NCI-H1092 treated with DMSO at 0.1 percent for 48 hours (cell line): ENCODE data around the gene MARCHF6.
"Not testable (repeated sequence)": the region's sequence is repeated elsewhere in the genome, so short reads cannot be mapped to it uniquely, and the experiment has no call there.

ENCODE experiments used
- DNase-seq: peaks from one replicate; lab custom pipeline; 2025; lab: John Stamatoyannopoulos, UW

The MARCHF6 gene

DNA sequence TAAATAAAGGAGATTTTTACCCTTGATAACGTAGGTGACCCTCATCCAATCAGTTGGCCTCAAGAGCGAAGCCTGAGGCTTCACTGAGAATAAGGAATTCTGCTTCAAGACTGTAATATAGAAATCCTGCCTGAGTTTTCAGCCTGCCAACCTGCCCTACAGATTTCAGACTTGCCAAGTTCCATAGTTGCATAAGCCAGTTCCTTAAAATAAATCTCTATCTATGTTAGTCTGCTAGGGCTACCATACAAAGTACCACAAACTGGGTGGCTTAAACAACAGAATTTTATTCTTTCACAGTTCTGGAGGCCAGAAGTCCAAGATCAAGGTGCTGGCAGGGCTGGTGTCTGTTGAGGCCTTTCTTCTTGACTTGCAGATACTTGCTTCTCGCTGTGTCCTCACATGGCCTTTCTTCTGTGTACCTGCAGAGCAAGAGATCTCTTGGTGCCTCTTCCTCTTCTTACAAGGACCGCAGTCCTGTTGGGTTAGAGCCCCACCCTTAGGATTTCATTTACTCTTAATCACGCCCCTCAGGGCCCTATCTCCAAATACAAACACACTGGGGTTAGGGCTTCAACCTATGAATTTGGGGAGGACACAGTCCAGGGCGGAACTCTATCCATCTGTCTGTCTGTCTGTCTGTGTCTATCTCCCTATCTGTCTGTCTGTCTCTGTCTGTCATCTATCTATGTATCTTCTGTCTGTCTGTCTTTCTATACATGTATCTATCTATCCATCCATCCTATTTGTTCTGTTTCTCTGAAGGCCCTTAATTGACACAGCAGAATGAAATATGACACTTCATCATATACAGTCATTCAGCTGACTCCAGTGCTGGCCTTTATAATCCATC, 28.8 kb upstream of the MARCHF6 start:
- no peak for DNase-seq

DNA sequence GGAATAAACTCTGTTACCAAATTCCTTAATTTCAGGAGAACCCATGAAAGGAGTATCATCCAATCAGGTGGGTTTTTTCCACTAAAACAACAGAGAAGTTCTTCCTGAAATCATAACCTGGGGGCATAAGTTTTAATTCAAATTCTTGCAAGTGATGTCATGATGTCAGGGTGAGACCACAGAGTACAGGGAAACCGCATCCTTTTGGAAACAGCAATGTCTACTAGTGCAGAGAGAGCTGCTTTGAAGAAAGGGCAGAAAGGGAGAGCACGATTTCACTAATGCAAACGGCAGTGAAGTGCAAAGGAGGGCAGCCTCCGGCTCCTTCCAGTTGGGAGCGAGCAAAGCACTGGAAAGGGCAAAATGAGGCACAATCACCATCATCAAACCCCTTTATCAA, 25.2 kb upstream of the MARCHF6 start:
- DNase-seq = no peak

DNA sequence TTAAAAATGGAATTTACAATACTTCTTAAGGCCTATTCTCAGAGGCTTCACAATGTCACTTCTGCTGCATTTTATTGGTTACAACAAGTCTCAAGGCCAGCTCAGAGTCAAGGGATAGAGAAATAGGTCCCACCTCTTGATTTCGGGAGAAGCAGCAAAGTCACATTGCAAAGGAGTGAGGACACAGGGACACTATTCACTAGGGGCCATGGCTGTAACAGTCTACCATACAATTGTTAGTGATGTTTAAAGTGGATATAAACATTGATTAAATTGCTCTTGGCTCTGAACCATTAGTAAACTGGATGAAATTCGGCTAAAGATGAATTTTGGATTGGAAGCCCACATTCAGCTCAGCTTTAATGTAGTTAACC, 24.1 kb upstream of the MARCHF6 start:
- DNase-seq = no peak

DNA sequence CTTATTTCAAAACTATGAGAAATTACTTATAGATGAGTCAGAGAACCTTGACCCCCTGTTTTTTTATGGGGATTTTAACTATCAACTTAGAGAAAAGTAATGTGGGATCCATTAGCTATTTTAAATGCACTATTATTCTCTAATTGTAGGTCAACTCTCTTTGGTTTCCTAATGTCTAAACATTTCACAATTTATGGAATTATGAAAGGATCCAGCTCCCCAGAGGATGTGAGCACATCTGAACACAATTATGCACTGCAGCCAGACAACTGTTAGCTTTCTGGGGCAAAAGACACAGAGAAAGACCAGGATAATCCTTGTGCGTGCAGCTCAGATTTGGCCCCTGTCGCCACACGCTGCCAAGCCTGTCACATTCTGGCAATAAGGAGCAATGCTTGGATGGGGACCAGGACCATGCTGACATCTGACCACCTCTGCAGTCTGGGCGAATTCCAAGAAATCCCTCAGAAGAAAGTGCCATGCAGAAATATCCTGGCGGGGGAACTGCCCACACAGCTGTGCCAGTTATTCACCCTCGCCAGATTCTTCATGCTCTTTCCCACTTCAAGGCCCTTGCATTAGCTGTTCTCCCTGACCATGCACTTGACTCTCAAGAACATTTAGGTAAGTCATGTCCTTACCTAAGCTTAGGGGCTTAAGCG, 23.5 kb upstream of the MARCHF6 start:
- peak; percentile 40 for DNase-seq

DNA sequence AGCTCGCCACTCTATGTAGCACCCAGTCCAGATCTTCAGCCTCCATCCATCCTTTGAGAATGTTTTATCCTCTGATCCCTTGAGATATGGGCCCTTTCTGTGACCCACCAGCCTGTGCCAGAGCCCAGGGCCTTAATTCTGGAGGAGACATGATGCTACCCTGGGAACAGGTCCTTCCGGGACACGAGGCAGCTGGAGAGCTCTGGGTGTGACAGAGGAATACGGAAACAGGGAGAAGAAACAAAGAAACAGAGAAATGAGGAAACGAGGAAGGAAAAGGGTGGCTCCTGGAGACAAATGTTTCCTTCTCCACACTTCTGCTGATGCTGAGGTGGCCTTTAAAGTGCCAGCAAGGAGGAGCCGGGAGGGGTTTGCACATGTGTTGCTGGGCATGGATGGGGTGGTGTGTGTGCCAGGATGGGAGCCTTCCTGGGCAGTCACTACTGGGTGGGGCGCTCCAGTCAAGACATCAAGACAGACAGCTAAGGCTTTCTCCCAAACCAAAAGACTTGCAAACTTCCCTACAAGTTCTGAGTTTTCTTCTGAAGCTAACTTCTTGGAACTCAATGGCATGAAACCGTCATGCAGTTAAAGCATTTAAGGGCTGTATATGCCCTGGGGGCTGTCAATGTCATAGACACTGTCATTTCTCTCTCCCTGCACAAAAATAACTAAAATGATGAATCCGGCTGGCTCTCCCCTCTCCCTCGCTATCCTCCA, 22.8 kb upstream of the MARCHF6 start:
- DNase-seq = no peak

DNA sequence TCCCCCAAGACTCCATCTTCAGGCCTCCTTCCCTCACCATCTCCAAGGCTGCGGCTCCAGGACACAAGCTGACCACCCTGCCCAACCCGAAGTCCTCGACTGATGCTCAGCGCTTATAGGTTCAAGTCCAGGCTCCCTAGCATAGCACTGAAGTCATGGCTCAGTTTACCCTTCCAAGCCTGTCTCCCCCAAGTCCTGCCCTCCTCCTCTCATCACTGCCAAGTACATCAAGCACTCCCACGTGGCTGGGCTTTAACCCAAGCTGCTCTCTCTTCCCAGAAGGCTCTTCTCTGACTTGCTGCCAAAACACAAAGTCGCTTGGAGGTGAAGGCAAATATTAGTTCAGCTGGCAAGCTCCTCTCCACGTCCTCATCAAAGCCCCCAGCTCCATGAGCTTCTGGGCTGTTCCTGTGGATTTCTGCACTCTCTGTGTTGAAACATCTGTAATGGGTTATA, 22.1 kb upstream of the MARCHF6 start:
- peak; percentile 98 for DNase-seq

DNA sequence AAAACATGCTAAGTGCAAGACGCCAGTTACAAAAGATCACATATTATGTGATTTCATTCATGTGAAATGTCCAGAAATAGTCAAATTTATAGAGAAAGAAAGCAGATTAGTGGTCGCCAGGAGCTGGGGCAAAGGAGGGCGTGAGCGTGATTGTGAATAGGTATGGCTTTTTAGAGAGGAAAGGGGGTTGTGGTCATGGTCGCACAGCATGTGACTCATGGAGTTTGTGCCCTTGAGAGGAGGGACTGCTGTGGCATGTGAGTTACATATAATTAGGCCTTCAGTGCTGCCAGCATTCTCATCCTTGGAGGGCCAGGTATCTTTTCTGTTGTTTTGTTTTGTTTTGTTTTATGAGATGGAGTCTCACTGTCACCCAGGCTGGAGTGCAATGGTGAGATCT, 21.2 kb upstream of the MARCHF6 start:
- DNase-seq = no peak

DNA sequence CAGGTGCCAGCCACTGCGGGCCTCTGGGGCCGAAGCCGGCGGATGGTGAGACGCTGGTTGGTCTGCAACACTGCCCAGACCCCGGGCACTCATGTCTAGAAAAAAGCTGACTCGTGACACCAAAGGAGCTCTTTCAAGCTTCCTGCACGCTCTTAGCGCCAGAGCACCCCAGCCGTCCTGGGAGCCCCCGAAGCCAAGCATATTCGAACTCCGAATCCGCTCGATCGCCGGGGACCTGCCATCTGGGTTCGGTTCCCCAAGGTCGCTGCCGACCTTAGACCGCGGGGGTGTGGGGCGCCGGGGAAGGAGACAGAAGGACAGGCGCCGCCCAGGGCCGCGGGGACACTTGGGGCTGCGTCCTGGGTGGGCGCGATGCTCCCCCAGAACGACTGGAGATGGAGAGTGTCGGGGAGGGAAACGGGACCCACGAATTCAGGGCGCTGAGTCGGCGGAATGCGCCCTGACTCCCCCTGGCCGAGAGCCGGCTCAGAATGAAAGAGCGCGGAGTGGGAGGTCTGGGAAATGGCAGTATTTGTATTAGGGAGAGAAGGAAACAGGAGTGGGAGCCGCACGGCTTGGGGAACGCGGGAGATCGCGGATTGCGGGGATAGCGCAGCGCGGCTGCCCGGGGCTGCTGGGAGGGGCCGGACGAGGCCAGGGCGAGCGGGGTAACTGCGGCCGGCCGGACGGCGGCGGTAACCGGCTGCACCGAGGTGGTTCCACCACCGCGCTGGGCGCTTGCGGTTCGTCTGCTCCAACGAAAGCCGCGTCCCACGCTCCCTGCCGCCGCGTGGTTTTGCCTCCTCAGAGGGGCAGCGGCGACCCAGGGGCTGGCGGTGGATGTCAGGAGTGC, 20.1 kb upstream of the MARCHF6 start:
- DNase-seq = no peak

DNA sequence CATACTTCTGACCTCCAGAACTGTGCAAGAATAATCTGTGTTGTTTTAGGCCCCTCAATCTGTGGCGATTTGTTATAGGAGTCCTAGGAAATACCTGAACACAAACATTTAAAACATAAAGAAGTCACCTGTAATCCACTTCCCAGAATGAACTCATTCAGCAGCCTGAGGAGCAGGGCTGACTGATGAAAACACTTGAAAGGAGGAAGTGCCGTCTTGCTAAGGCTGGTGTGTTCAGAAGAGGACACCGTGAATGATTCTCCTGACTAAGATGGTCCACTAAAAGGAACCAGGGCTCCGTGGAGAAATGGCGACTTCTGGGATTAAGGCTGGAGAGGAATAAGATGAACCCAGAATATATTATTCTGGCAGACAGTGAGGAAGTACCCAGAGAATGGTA, 18.7 kb upstream of the MARCHF6 start:
- no peak for DNase-seq

DNA sequence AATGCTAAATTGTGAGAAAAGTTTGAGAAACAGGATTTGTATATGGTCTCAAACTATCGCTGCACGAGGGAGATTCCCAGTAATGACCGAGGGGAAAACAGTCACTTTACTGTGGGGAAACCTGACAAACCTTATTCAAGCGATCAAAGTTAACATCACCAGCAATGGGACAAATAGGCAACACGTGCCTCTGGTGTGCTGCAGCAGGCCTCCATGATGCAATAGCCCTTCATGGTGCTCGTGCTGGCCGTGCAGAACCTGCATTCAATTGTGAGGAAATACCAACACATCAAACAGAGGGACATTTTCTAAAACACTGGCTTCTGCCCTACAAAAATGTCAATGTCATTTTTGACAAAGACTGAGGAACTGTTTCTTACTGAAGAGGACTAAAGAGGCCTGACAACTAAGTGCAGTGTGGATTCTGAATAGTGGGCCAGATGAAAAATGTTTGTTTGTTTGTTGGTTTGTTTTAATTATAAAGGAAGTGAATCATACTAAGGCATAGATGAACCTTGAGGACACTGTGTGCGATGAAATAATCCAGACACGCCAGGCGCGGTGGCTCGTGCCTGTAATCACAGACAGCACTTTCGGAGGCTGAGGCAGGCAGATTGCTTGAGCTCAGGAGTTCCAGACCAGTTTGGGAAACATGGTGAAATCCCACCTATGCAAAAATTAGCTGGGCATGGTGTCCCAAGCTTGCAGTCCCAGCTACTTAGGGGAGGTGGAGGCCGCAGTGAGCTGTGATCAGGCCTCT, 17.6 kb upstream of the MARCHF6 start:
- no peak for DNase-seq

DNA sequence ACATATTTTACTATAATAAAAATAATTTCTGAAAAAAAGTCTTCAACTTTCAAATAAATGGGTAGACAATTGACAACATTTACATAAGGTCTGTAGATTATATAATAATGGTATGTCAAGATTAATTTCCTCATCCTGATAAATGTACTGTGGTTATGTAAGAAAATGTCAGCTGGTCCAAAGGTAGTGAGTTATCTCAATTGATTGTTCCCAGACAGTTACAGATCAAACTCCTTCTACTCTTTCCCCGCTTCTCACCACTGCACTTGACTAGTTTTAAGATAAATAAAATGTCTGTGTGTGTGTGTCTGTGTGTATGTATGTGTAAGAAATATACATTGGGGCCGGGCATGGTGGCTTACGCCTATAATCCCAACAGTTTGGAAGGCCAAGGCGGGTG, 16.4 kb upstream of the MARCHF6 start:
- DNase-seq = no peak

DNA sequence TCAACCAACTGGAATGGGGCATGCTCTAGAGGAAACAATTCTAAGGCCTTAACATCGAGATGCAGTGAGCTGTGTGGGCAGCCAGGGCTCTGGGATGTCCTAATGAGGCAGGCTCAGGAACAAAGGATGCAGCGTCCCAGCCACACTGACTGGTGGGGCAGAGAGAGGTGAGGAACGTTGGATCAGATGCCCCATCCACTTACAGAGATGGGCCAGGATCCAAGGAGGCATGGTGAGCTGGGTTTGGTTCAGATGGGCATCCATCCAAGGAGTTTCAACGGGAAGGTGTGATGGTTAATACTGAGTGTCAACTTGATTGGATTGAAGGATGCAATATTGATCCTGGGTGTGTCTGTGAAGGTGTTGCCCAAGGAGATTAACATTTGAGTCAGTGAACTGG, 15.5 kb upstream of the MARCHF6 start:
- DNase-seq = peak; percentile 69

DNA sequence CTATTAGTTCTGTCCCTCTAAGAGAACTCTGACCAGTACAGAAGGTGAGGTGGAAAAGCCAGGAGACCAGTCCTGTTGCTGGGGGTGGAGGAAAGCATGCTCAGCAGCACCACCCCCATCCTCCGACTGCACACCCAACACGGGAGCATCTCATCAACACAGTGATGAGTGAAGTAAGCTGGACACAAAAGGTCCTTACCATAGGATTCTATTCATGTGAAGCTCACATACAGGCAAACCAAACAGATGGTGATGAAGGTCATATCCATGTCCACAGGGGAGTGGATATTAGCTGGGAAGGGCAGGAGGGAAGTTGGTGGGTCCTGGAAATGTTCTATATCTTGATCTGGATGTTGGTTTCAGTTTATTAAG, 14.8 kb upstream of the MARCHF6 start:
- peak; percentile 94 for DNase-seq

DNA sequence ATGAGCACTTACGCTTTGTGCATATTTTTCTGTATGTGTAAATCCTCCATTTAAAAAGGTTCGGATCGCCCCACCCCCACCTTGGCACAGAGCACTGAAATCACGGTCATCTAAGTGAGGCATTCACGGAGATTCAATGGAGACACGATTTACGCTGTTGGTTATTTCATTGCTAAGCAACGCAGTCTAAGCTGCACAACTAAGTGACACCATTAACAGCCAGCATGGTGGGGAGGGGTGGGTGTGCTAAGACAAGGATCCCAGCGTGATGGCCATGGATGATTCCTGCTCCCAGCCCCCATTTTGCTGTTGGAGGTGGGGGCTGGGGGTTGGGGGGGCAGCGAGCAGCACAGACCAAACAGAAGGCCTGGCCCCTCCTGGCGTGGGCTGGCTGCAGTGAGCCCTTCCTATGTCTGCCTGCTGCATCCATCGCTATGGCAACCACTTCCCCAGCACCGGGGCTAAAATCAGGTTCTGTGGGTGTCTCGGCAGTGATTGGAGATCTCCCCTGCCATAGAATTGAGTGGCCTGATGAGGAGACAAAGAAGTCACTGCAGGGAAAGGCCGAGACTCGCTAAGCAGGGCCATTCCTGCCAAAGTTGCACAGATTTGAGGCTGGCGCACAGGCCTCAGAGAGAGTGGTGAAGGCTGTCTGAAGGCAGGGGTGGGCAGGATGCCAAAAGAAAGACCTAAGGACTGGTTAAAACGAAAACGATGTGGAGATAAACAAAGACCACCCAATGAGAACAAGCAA, 14.3 kb upstream of the MARCHF6 start:
- peak; percentile 99 for DNase-seq

DNA sequence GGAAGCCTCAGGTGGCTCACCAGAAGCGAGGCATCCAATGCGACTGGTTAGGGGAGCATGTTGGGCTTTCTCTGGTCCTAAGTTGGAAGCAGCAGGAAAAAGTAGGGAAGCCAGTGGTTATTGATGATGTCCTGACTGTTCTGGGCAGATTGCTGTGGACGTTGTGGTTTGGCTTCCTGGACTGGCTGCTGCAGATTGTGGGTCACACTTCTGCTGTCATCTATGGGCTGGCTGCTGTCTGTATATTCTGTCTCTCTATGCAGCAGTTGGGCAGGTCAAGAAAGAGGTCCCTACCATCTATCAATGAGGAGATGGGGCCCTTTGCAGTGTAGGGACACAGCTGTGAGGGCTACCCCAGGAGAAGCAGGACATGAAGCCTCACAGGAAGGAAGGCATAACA, 13.5 kb upstream of the MARCHF6 start:
- DNase-seq = no peak

DNA sequence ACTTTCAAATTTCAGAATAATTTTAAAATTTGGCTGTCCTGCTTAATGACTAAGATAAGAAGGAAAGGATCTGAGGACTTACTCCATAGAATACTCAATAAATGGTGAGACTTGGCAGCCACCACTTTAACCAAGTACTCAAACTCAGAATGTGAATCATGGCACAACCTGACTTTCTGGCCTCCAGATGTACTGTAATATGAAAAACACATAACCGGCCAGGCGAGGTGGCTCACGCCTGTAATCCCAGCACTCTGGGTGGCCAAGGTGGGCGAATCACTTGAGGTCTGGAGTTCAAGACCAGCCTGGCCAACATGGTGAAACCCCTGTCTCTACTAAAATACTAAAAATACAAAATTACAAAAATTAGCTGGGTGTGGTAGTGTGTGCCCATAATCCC, 10.0 kb upstream of the MARCHF6 start:
- no peak for DNase-seq

DNA sequence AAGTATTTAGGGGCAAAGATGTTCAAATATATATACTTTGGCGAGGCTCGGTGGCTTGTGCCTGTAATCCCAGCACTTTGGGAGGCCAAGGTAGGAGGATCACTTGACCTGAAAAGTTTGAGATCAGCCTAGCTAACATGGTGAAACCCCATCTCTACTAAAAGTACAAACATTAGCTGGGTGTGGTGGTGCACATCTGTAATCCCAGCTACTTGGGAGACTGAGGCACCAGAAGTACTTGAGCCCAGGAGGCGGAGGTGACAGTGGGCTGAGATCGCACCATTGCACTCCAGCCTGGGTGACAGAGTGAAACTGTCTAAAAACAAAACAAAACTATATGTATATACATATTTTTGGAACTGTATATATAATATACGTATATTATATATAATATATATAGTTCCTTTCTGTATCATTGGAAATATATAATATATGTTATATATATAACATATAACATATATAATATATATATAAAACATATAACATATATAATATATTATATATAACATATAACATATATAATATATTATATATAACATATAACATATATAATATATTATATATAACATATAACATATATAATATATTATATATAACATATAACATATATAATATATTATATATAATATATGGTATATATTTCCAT, 8.9 kb upstream of the MARCHF6 start:
- DNase-seq = not testable (repeated sequence)

DNA sequence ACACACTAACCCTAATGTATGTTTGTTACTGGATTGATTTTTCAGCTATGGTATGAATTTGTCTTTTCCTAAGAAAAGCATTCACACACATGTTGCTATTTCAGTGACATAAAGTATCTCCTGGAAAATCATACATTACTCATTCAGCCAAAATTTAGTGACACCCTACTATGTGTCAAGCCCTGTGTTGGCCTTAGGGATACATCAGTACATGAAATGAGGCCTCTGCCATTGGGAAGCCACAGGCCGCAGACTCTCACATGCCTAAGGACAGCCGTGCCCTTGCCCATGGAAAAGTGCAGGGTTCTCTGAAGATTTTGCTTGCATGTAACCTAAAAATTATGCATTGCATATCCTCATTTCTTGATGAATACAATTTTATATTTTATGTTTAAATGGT, 5.2 kb upstream of the MARCHF6 start:
- DNase-seq = no peak

DNA sequence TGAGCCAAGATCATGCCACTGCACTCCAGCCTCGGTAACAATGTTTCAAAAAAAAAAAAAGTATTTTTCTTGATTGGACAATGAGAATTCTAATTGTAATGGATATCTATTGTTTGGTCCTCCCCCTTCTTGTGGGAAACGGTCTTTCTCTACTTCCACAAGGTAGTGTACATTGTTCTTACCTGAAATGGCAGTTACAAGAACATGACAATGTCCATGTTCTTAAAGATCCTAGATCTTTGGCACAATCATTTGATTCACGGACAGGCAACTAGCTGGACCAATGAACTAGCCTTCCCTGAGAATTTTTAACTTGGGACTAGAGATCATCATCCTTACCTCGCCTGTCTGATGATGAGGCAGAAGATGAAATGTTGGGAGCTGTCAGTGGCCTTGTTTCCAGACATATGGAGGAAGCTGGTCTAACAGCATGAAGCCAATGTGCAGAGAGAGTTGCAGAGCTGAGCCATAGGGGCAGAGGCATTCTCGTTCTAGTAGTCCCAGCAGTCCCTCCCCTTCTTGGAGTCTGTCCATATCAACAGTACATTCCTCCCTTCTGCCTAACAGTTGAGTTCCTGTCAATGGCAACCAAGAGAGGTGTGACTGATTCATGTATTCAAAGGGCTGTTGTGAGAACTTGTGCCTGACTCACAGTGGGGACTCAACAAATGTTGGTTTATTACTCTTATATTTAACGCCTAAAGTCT, 2.1 kb upstream of the MARCHF6 start:
- DNase-seq = no peak
